Renal cortex interstitium (tissue), 11 donors: Measurements from ENCODE around the gene HSD11B1. TPM values are rescaled to one million over a fixed set of nuclear protein-coding genes. Genes with fewer than 3 reads are reported as not detected.

Experiments used
- DNase-seq, 11 donors: peaks; one replicate each; pipeline ENCODE4 v3.0.0-alpha.2; 2013; ENCODE audit warnings: low read depth in 9 of 11, low spot score in 4 of 11; ENCODE audit errors: extremely low read depth in 1 of 11
- polyA plus RNA-seq, 3 donors: library from polyadenylated mRNA; unstranded; fragments of 120-200 nt; gene quantifications; one replicate each; pipeline ENCODE4 v1.2.1, GENCODE V29; 2013; ENCODE audit not compliant: insufficient read length in 3 of 3

The HSD11B1 gene
- polyA plus RNA-seq, 3 donors: 0.15 to 0.32 (median 0.23) TPM

DNA sequence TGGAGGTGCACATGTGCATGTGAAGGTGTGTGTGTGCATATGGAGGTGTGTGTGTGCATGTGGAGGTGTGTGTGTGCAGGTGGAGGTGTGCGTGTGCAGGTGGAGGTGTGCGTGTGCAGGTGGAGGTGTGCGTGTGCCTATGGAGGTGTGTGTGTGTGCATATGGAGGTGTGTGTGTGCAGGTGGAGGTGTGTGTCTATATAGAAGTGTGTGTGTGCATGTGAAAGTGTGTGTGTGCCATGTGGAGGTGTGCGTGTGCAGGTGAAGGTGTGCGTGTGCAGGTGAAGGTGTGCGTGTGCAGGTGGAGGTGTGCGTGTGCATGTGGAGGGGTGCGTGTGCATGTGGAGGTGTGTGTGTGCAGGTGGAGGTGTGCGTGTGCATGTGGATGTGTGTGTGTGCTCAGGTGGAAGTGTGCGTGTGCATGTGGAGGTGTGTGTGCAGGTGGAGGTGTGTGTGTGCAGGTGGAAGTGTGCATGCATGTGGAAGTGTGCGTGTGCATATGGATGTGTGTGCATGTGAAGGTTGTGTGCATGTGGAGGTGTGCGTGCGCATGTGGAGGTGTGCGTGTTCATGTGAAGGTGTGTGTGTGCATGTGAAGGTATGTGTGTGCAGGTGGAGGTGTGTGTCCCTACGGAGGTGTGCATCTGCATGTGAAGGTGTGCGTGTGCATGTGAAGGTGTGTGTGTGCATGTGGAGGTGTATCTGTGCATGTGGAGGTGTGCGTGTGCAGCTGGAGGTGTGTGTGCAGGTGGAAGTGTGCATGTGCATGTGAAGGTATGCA, 66.2 kb downstream of the HSD11B1 start:
- DNase-seq: no peak

DNA sequence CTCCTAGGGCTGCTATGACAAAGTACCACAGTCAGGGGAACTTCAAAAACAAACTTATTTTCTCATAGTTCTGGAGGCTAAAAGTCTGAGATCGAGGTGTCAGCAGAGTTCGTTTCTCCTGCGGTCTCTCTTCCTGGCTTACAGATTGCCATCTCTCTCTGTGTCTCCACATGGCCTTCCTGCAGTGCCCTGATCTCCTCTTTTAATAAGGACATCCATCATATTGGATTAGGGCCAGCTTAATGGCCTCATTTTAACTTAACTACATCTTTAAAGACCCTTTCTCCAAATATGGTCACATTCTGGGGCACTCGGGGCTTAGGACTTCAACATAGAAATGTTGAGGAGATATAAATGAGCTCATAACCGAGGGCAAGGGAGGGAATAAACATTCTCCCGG, 67.5 kb downstream of the HSD11B1 start:
- DNase-seq: no peak

DNA sequence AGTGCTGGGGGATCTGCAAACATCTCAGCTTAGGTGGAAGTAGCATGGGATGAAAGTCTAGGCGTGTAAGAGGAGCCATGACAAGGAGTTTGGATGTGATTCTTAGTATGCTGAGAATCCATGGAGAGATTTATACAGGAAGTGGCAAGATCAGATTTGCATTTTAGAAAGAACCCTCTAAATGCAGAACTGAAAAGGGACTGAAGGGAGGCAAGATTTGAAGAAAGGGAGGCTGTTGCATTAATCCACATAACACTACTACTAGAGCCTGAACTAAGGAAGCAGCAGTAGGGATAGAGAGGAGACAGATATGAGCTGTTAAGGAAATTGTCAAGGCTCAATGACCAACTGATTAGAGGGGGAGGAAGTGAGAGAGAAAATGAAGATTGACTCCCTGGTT, 69.9 kb downstream of the HSD11B1 start:
- DNase-seq: no peak

DNA sequence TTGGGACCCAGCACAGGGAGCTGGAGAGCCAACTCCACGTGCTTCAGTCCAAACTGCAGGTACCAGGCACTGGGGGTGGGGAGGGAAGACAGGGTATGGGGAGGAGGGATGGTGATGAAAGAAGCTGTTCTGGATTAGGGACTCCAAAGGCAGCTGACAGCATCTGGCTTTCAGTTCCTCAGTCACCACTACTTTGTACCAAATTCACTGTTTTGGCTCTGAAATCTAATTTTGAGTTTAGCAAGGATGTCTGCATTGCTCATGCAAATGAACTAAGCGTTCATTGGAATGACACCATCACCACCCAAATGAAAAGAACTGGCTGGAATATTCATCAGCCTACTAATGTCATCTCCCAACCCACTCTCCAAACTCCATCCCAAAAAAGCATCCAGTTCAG, 71.0 kb downstream of the HSD11B1 start:
- no peak for DNase-seq

DNA sequence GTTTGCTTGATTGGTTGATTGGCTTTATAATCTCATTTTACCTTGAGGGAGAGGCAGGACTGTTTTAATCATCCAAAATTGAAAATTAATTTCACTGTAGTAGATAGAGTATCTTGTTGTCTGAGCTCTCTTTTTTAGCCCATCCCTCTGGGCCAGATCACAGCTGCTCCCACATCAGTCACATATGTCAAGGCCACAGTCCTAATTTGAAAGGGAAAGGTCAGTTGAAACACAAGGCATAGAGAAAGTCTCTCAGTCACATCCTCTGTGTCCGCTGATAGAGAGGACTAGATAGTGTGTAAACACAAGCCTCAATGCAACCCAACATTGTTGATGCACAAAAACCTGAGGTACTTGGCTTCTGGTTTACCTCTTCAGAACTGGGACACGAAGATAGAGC, 72.9 kb downstream of the HSD11B1 start:
- DNase-seq: no peak

DNA sequence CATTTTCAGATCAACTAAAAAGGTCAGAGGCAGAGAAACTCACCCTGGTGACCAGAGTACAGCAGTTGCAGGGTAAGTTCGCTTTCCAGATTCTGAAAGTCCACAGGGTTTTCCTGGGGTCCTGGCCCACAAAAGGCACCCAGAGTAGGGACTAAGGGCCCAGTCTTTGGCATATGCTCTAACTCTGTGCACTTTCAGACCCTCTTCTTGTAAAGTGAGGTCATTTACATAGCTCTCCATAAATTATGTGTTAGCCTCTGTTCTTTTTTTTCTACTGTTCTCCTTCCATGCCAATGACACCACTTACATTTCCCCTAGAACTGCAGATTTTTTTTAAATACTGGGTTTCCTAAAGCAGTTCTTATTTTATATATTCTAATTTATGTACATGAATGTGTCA, 73.5 kb downstream of the HSD11B1 start:
- DNase-seq: no peak

DNA sequence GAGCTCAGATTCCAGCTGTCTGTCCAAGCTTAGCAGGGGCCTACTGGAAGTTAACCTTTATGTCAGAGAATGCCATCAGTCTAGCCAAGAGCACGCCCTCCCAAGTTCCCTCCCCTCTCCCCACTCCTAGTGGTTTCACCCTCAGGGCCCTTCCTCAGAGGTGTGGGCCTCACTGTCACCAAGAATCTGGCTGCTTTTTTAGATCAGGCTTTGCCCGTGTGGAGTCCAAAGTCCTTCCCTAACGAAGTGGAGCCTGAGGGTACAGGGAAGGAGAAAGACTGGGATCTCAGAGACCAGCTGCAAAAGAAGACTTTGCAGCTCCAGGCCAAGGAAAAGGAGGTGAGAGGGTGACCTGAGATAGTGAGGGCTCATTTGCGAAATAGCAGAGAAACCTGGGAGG, 75.6 kb downstream of the HSD11B1 start:
- DNase-seq: no peak

DNA sequence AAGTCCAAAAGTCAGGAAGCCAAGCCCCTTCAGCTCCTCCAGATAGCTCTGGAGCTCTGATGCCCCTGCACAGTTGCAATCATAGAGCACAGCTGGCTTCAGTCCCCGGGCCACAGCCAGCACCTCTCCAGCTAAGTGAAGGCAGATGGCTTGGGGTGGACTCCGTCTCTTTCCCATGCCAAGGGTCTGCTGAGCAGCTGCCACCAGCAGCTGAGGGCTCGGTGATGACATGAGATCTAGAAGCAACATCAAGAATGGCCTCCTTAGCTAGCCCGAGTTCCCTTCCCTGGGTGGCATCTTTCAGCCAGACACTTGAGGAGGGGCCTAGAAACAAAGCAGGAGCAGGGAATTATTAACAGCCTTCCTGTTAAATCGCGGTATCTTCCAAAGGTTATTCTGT, 78.7 kb downstream of the HSD11B1 start:
- no peak for DNase-seq

Other genes with a start within 250 kb of the HSD11B1 start
- gene CAMK1G, start 121.1 kb upstream of the HSD11B1 start, polyA plus RNA-seq: 1 to 10 TPM; 5.1 to 6.6 (median 5.4) TPM
- 1 to 10 TPM in 1 of 3 donors, under 1 TPM in 2; 0.50 to 1.9 (median 0.69) TPM for gene LAMB3, start 52.4 kb upstream of the HSD11B1 start, polyA plus RNA-seq
- 10 to 100 TPM in 2 of 3 donors, 1 to 10 TPM in 1; 9.5 to 12.6 (median 11.1) TPM for gene G0S2, start 29.4 kb upstream of the HSD11B1 start, polyA plus RNA-seq
- 1 to 10 TPM; 1.2 to 1.9 (median 1.3) TPM for gene TRAF3IP3, start 51.2 kb downstream of the HSD11B1 start, polyA plus RNA-seq
- gene C1orf74, start 79.7 kb downstream of the HSD11B1 start, polyA plus RNA-seq: 1 to 10 TPM; 3.4 to 3.8 (median 3.7) TPM
- 10 to 100 TPM; 15.1 to 24.6 (median 15.8) TPM for gene IRF6, start 101.3 kb downstream of the HSD11B1 start, polyA plus RNA-seq
- gene UTP25, start 123.1 kb downstream of the HSD11B1 start, polyA plus RNA-seq: 10 to 100 TPM in 2 of 3 donors, 1 to 10 TPM in 1; 9.4 to 11.3 (median 11.1) TPM
- gene SYT14, start 233.4 kb downstream of the HSD11B1 start, polyA plus RNA-seq: under 1 TPM; 0.39 to 0.45 (median 0.42) TPM